Thyroid gland (tissue), 4 donors: ENCODE results near the gene OR8A1. TPM values are rescaled to one million over a fixed set of nuclear protein-coding genes. Genes with fewer than 3 reads are reported as not detected.

ENCODE experiments used
- DNase-seq, 2 donors: peaks; one replicate each; pipeline ENCODE4 v3.0.0-alpha.2; 2019
- H3K27ac ChIP-seq, 3 donors: fragments of 200-600 bp; sonication (generic); 1 replicate in 2 of 3; 2 replicates in 1 of 3; pipeline ENCODE4 v1.5.1; 2016 to 2019; ENCODE audit warnings: mild to moderate bottlenecking in 1 of 3, moderate library complexity in 1 of 3
- H3K27me3 ChIP-seq: fragments of 200-600 bp; sonication (generic); one replicate; pipeline ENCODE4 v1.5.1; 2019
- H3K36me3 ChIP-seq, 2 donors: fragments of 200-600 bp; sonication (generic); one replicate each; pipeline ENCODE4 v1.5.1; 2016 to 2019
- H3K4me1 ChIP-seq, 2 donors: fragments of 200-600 bp; sonication (generic); one replicate each; pipeline ENCODE4 v1.5.1; 2017 to 2019
- H3K4me3 ChIP-seq, 3 donors: fragments of 200-600 bp; sonication (generic); replicated peaks in 1 of 3; 1 replicate in 2 of 3; 2 replicates in 1 of 3; pipeline ENCODE4 v1.5.1; 2016; ENCODE audit warnings: mild to moderate bottlenecking in 1 of 3
- H3K9me3 ChIP-seq: fragments of 200-600 bp; sonication (generic); one replicate; pipeline ENCODE4 v1.5.1; 2017
- POLR2A ChIP-seq, 2 donors: fragments of 450-650 bp; IDR thresholded peaks; one replicate each; pipeline ENCODE4 v1.6.1; 2017; ENCODE audit warnings: antibody characterized with exemption in 2 of 2, mild to moderate bottlenecking in 2 of 2, moderate library complexity in 1 of 2
- WGBS, 2 donors: methylation state at CpG; one replicate each; pipeline ENCODE4 v1.1.5; 2017; 5-methylcytosine and 5-hydroxymethylcytosine counted together
- intact Hi-C: fragments of 100-400 bp; cut with DNase I; formaldehyde crosslinking; loops from one replicate; pipeline ENCODE4 v1.15.1; 2023
- total RNA-seq, 4 donors: library from RNA; depleted of rRNA; stranded (reverse); fragments of >200 nt; gene quantifications; one replicate each; pipeline ENCODE4 v1.2.3, GENCODE V29; 2016
- TF ChIP-seq, protein P1 (sequence below), 6 experiments: fragments of 200-600 bp in 3 of 6; fragments of 450-650 bp in 3 of 6; sonication (generic) in 3 of 6; IDR thresholded peaks; one replicate each; pipeline ENCODE4 v1.5.1; 2016 to 2019; ENCODE audit warnings: antibody characterized with exemption in 6 of 6, mild to moderate bottlenecking in 2 of 6, inconsistent platforms in 1 of 6, moderate library complexity in 1 of 6

OR8A1 gene
- total RNA-seq, 4 donors from 2014 or later = not detected

DNA sequence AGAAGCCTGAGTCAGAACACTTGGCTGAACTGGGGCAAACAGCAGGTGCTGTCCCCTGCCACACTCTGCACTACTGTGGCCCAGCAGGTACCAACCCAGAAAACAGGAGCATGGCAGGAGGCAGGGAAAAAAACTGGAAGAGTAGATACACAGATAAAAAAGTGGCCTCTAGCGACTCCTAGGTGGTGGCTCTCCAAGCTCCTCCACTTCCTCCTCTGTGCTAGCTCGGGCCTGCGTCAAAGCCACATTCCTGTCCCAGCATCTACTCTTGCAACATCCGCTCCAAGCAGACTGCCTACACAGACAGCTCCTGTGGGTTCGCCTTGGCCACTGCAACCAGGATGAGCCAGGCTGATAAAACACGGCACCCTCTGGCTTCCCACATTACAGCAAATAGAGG lies 33.3 kb upstream of the OR8A1 start:
- Histone ChIP-seq H3K36me3 (no peaks in the 10 kb centered on the region), H3K4me3 (no peak overlapping the region), H3K4me1 (no peaks in the 10 kb centered on the region), H3K27me3 (no peaks in the 10 kb centered on the region), H3K9me3 (no peaks in the 10 kb centered on the region), H3K27ac (no peak overlapping the region)
- intact Hi-C loops = no loop called here
- WGBS, 2 donors = 26 to 35% methylated on average over 6 of the region's 6 CpGs
- DNase-seq = peak in 1 of 2 donors; percentile 10
- no peak for TF ChIP-seq POLR2A (IDR thresholded peaks at IDR 0.05)
- TF ChIP-seq, protein P1, sequence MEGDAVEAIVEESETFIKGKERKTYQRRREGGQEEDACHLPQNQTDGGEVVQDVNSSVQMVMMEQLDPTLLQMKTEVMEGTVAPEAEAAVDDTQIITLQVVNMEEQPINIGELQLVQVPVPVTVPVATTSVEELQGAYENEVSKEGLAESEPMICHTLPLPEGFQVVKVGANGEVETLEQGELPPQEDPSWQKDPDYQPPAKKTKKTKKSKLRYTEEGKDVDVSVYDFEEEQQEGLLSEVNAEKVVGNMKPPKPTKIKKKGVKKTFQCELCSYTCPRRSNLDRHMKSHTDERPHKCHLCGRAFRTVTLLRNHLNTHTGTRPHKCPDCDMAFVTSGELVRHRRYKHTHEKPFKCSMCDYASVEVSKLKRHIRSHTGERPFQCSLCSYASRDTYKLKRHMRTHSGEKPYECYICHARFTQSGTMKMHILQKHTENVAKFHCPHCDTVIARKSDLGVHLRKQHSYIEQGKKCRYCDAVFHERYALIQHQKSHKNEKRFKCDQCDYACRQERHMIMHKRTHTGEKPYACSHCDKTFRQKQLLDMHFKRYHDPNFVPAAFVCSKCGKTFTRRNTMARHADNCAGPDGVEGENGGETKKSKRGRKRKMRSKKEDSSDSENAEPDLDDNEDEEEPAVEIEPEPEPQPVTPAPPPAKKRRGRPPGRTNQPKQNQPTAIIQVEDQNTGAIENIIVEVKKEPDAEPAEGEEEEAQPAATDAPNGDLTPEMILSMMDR (IDR thresholded peaks at IDR 0.05) = no peak

DNA sequence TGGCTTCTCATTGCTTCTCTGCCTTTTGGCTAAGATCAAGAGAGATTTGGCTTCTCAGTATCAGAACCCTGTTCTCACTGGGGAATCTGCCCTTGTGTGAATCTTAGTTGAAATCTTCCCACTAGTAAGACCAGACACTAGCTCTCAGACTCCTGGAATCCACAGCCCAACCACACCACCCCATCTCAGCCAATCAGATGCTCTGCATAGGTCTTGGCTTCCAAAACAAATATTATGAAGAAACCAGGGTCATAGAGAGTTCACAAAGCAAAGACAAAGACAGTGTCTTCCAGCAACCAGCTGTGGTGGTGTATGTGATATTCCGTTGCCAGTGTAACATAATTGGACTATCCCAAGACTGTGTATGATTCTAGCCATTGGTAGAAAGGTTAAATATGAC lies 31.8 kb upstream of the OR8A1 start:
- WGBS, 2 donors = 68 to 74% methylated on average over 1 of the region's 1 CpG
- Histone ChIP-seq H3K4me3 (no peak overlapping the region), H3K27me3 (no peaks in the 10 kb centered on the region), H3K36me3 (no peaks in the 10 kb centered on the region), H3K4me1 (no peaks in the 10 kb centered on the region), H3K9me3 (no peaks in the 10 kb centered on the region), H3K27ac (no peak overlapping the region)
- intact Hi-C loops = no loop called here
- no peak for DNase-seq
- TF ChIP-seq, protein P1 (IDR thresholded peaks at IDR 0.05) = no peak
- no peak for TF ChIP-seq POLR2A (IDR thresholded peaks at IDR 0.05)

DNA sequence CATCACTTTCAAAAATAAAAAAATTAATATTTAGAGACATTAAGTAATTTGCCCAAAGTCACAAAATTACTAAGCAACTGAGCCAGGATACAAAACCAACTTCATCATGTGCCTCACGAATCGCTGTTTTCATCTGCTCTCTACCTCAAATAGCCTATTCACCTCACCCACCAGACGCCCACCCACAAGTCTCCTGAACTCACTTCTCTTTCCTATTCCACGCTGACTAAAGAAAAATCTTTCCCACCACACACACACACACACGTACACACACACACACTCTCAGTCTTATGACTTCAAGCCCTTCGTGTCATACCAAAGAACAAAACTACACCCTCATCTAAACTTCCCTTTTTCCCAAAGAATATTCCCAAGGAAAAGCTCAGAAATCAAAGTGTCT lies 28.6 kb upstream of the OR8A1 start:
- 85 to 91% methylated on average over 6 of the region's 6 CpGs for whole genome bisulfite sequencing, 2 donors
- intact Hi-C loops = no loop called here
- no peaks in the 10 kb centered on the region for H3K9me3 ChIP-seq
- H3K36me3 ChIP-seq = no peaks in the 10 kb centered on the region
- H3K27me3 ChIP-seq = no peaks in the 10 kb centered on the region
- no peak overlapping the region for H3K27ac ChIP-seq
- H3K4me3 ChIP-seq = no peak overlapping the region
- no peak for DNase-seq
- no peaks in the 10 kb centered on the region for H3K4me1 ChIP-seq
- TF ChIP-seq POLR2A (IDR thresholded peaks at IDR 0.05) = no peak
- TF ChIP-seq, protein P1 (IDR thresholded peaks at IDR 0.05) = no peak

DNA sequence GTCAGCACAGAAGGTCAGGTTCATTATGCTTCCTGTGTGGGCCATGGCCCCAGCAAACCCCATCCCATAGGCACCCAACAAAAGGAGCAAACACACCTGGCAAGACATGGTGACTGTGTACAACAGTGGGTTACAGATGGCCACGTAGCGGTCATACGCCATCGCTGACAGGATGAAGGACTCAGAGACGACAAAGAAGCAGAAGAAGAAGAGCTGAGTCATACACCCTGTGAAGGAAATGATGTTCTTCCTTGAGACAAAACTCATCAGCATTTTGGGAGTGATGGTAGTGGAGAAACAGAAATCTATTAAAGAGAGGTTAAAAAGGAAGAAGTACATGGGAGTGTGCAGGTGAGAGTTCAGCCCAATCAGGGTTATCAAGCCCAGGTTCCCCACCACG lies 26.7 kb upstream of the OR8A1 start:
- Histone ChIP-seq H3K27ac (no peak overlapping the region), H3K4me3 (no peak overlapping the region), H3K9me3 (no peaks in the 10 kb centered on the region), H3K27me3 (no peaks in the 10 kb centered on the region), H3K4me1 (no peaks in the 10 kb centered on the region), H3K36me3 (no peaks in the 10 kb centered on the region)
- WGBS, 2 donors = 89 to 90% methylated on average over 6 of the region's 6 CpGs
- DNase-seq = no peak
- intact Hi-C loops = no loop called here
- no peak for TF ChIP-seq POLR2A (IDR thresholded peaks at IDR 0.05)
- TF ChIP-seq, protein P1 (IDR thresholded peaks at IDR 0.05) = no peak

DNA sequence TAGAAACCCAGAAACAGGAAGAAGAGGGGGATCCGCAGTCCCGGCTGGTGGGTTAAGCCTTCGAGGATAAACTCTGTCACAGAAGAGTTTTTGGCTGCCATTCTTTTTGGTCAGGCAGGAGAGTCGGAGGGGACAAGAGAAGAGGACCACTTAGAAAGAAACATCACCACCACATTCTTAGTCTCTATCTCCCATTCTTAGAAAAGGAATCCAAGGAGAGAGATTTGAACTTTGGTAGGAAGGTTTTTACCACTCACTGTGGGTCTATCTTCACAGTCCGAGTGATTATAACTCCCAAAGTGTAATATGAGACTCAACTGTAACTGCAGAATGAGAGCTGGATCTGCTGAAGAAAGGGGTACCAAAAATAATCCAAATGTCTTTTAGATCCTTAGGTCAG lies 26.2 kb upstream of the OR8A1 start, which contains the start of gene OR8B12:
TSS of gene OR8B12 (minus strand) at position 101 of the 400 bp plus-strand sequence. CDS start at position 101, 0 bp downstream.
- Histone ChIP-seq H3K4me3 (no peak within 1 kb of the TSS), H3K4me1 (no peaks in the 10 kb centered on the region), H3K27ac (no peak within 1 kb of the TSS), H3K36me3 (no peaks in the 10 kb centered on the region), H3K27me3 (no peaks in the 10 kb centered on the region), H3K9me3 (no peaks in the 10 kb centered on the region)
- TF ChIP-seq POLR2A (IDR thresholded peaks at IDR 0.05) = no peak
- TF ChIP-seq, protein P1 (IDR thresholded peaks at IDR 0.05) = no peak
- WGBS, 2 donors = 84 to 91% methylated on average over 5 of the region's 5 CpGs
- DNase-seq = no peak
- intact Hi-C loops = no loop called here
